GM19240 (cell line): ENCODE data around the gene C11orf91.
"Not testable (repeated sequence)": the region's sequence is repeated elsewhere in the genome, so short reads cannot be mapped to it uniquely, and the experiment has no call there.

Experiments
- DNase-seq: peaks from one replicate; pipeline ENCODE4 v3.0.0; 2011; ENCODE audit warnings: low spot score; ENCODE audit not compliant: insufficient read length

C11orf91 gene

DNA sequence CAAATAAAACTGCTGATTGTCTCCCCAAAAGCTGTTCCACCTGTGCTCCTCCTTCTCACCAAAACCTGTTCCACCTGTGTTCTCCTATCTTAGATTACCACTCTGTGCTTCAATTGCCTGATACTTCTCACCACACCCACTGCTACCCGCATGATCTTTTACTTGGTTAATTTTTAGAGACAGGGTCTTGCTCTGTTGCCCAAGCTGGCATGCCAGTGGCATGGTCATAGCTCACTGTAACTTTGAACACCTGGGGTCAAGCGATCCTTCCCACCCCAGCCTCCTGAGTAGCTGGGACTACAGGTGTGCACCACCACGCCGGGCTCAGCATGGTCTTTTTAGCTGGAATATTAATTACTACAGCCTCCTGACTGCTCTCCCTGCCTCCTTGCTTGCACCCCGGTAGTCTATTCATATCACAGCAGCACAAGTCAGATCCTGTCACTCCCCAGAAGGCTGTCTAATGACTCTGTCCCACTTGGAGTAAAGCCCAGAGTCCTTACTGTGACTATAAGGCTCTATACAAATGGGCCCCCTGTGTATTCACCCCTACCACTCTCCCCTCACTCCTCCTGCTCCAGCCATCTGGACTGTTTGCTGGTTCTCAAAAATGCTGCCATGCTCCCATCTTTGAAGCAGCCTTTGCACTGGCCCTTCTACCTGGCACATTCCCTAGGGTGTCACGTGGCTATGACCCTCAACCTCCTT, 3.5 kb downstream of the C11orf91 start:
- no peak for DNase-seq

DNA sequence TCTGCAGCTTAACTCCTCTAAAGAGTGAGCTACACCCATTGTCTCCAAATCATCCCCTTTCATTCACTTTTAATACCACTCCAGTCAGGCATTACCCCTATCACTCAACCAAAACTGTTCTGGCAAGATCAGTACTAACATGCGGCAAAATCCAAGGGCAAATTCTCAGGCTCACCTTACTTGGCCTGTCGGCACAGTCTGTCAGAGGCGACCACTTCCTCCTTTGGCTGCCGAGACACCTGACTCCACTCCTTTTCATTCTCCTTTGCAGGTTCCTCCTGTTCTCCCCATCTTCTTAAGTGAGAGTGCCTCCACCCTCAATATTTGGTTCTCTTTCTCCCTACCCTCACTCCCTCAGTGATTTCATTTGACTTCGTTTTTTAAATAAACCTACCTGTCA, 4.2 kb downstream of the C11orf91 start:
- DNase-seq: no peak

DNA sequence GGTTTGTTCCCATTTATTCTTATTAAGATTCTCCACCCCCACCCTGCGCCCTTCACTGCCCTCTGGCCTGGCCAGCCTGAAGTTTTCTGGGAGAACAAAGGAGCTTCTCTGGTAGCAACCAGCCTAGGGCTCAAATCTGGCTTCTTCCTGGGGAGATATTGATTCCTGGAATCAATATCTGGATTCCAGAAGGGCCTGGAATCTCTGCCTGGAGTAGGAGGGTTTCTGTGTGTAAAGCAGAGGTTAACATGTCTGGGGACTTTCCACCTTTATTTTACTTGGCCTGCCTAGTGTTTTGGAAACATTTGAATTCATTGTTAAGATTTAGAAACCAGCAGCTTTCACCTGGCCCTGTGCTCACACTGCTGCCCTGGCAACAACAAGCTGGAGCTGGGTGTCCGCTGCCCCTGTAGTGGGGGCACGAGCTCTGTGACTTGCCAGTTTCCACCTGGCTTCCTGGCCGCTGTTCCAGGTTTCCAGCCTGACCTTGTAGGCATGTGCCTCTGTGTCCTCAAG, 5.5 kb downstream of the C11orf91 start:
- DNase-seq: no peak

DNA sequence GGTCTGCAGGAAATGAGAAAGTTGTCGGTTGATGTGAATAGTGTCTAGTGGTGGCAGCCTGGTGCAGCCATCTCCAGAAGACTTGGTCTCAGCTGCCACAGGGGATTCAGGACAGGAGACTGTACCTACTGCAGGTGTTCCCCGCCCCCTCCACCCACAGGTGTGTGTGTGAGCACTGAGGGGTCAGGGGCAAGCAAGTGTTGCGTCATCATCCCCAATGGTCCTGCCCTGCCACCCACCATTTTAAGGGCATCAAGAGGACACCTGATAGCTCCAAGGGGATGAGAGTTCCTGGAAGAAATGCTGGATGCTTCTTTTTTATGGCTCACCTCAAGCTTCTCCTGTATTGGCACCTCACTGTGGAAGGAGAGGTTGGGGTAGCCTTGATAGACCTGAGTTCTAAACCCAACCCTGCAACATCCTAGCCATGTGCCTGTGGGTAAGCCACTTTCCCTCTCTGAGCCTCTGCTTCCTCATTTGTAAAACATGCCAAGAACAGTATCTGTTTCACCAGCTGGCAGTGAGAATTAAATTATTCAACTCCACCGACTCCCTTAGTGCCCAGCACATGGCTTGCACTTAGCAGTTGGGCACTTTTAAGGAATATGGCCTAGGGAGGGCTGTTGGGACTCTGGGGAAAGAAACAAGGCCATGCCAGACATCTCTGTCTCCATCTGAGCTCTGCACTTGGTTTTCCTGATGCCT, 6.1 kb downstream of the C11orf91 start:
- no peak for DNase-seq

GRCh38 chr11:33692541-33692940, 8.1 kb downstream of the C11orf91 start:
- no peak for DNase-seq

- no peak for DNase-seq
Measured at GRCh38 chr11:33692013-33692504, 8.6 kb downstream of the C11orf91 start.

GRCh38 chr11:33691066-33691864, 9.4 kb downstream of the C11orf91 start:
- no peak for DNase-seq

- no peak for DNase-seq
Measured at GRCh38 chr11:33690290-33691065, 10.1 kb downstream of the C11orf91 start.

GRCh38 chr11:33689501-33689900, 11.1 kb downstream of the C11orf91 start:
- no peak for DNase-seq

GRCh38 chr11:33689085-33689484, 11.5 kb downstream of the C11orf91 start:
- no peak for DNase-seq

DNA sequence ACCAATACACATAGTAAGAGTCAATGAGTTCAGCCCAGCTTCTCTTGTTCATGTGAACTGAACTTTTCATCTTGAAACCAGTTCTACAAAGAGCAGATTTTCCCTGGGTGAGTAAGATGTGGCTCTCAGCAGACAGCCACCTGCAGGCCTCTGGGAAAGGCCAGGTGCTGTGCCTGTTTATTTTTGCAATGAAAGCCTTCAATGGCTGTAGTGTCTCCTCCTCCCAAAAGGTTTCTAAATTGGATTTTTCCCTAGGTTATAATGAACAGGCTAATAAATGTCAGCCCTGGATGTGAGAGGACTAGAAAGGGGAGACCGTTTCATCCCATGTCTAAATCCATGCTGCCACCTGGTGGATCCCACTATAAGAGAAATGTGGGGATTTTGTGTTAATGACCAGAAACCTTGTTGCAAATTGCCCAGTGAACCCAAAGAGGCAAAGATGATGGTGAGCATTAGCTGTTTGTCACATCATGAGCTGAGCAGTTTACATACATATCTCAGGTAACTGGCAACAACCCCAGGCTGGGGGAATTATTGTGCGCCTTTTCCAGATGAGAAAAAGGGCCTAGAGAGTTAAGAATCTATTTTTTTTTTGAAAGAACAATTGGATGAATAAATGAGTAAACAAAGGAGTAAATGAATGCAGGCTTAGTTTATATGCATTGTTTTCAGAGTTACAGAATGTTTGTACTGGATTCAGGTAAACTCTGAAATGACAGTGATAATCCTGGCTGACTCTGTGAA, 12.7 kb downstream of the C11orf91 start:
- DNase-seq: no peak

DNA sequence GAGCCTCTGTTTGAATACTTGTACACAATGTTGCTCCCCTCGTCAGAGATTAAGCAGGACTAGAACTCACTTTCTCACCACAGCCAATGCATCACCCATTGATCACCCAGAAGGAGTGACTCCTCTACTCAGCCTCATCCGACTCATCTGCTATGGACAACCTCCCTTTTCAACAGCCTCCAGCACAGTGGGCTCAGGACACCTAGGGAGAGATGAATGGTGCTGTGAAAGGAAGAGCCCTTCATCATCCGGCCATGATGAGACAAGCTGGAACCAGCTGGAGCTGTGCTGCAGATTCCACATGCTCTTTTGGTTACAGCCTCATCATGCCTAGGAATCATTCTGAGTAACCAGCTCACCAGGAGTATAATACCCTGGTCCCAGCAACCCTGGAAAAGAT, 15.5 kb downstream of the C11orf91 start:
- no peak for DNase-seq

- DNase-seq: no peak
Measured at GRCh38 chr11:33684003-33684706, 16.5 kb downstream of the C11orf91 start.

DNA sequence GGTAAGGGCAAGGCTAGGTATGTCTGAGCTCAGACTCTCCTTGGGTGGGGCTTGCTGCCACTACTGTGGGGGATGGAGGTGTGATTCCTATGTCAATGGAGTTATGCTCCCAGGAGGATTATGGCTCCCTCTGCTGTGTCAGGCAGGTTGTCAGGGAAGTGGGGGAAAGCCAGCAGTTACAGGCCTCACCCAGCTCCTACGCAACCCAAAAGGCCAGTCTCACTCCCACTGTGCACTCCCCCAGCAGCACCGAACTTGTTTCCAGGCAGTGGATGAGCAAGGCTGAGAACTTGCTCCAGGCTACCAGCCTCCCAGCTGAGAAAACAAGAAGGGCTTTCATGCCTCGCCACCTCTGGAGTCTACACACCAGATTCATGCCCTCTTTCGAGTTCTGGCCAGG, 18.2 kb downstream of the C11orf91 start:
- DNase-seq: no peak

GRCh38 chr11:33682019-33682418, 18.6 kb downstream of the C11orf91 start:
- no peak for DNase-seq

DNA sequence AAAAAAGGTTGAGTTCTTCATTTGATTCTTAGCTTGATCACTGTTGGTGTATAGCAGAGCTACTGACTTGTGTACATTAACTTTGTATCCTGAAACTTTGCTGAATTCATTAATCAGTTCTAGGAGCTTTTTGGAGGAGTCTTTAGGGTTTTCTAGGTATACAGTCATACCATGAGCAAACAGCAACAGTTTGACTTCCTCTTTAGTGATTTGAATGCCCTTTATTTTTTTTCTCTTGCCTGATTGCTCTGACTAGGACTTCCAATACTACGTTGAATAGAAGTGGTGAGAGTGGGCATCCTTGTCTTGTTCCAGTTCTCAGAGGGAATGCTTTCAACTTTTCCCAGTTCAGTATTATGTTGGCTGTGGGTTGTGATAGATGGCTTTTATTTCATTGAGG, 22.0 kb downstream of the C11orf91 start:
- not testable (repeated sequence) for DNase-seq

GRCh38 chr11:33674035-33674814, 26.4 kb downstream of the C11orf91 start:
- no peak for DNase-seq

GRCh38 chr11:33672273-33672672, 28.4 kb downstream of the C11orf91 start:
- DNase-seq: no peak
